Stimulated activated CD4-positive, alpha-beta T cell treated with anti-CD3 and anti-CD28 coated beads, Interleukin-2, amount 100 ng/mL, for 48 hours (primary cell): ENCODE data around the gene NAALADL2.
"Not testable (repeated sequence)": the region's sequence is repeated elsewhere in the genome, so short reads cannot be mapped to it uniquely, and the experiment has no call there.

Experiments used
- DNase-seq, 2 donors: peaks; one replicate each; pipeline ENCODE4 v3.0.0-alpha.2; 2020

The NAALADL2 gene

DNA sequence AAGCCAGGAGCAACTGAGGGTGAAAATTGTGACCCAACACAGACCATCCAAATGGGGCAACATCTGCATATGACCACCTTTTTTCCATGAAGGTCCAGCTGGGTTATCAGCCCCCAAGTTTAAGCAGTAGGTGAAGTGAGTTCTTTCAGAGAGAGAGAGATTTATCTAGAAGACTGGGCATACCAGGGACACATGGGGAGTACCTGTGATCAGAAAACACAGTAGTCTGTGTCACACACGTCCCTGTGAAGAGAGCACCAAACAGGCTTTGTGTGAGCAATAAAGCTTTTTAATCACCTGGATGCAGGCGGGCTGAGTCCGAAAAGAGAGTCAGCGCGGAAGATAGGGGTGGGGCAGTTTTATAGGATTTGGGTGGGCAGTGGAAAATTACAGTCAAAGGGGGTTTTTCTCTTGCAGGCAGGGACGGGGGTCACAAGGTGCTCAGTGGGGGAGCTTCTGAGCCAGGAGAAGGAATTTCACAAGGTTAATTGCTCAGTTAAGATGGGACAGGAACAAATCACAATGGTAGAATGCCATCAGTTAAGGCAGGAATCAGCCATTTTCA is 966.0 kb downstream of the NAALADL2 start:
- not testable (repeated sequence) for DNase-seq

DNA sequence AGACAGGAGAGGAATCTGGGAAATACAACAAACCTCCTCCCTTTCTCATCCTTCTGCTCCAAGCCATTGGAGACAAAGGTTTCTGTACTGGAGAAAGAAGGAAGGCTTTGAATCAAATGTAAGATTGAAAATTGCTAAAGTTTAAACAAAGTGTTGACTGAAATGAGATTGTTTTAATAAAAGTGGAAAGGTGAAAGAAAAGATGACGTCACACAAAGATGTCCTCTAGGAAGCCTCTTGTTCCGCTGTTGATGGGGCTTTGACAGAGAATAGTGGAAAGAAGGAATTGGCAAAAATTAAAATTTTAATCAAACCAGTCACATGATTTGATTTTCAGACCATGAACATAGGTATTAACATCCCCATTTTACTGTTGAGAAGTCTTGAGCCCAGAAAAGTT is 967.6 kb downstream of the NAALADL2 start:
- DNase-seq: no peak

DNA sequence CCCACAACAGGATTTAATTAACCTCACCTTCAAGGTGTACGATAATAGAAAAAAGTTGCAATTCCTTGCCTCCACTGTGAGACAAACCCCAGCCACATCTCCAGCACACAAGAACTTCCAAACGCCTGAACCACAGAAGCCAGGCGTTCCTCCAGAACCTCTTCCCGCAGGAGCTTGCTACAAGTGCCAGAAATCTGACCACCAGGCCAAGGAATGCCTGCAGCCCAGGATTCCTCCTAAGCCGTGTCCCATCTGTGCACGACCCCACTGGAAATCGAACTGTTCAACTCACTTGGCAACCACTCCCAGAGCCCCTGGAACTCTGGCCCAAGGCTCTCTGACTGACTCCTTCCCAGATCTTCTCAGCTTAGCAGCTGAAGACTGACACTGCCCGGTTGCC is 970.7 kb downstream of the NAALADL2 start:
- not testable (repeated sequence) for DNase-seq

DNA sequence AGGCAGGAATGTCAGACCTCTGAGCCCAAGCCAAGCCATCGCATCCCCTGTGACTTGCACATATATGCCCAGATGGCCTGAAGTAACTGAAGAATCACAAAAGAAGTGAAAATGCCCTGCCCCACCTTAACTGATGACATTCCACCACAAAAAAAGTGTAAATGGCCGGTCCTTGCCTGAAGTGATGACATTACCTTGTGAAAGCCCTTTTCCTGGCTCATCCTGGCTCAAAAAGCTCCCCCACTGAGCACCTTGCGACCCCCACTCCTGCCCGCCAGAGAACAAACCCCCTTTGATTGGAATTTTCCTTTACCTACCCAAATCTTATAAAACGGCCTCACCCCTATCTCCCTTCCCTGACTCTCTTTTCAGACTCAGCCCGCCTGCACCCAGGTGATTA is 976.6 kb downstream of the NAALADL2 start:
- DNase-seq: not testable (repeated sequence)

DNA sequence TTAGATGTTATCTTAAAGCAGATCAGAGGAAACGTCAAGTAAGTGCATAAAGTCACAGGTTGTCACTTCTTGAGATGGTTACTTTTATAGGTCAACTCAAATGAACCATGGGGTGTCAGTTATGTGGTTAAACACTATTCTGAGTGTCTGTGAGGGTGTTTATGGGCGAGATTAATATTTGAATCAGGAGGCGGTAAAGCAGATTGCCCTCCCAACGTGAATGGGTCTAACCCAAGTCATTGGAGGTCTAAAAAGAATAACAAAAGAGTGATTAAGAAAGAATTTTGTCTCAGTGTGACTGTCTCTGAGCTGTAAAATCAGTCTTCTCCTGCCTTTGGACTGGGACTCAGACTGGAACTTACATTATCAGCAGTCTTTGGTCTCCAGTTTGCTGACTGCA is 977.5 kb downstream of the NAALADL2 start:
- no peak for DNase-seq

DNA sequence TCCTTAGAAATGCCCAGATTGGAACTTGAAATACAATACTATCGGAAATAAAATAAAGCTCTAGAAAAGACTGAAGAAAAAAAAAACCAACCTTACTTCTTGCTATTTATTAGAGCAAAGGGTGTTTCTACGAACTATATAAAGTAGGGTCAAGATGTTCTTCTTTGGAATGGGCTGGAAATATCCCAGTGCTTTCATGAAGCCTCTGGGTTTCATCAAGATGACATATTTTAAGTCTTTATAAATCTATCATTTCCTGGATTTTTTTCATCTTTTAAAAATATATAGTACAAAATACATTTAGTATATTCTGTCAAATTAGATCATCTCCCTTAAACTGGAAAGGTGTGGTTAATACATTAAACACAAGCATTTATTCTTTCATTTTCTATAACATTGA is 978.8 kb downstream of the NAALADL2 start:
- DNase-seq: no peak

DNA sequence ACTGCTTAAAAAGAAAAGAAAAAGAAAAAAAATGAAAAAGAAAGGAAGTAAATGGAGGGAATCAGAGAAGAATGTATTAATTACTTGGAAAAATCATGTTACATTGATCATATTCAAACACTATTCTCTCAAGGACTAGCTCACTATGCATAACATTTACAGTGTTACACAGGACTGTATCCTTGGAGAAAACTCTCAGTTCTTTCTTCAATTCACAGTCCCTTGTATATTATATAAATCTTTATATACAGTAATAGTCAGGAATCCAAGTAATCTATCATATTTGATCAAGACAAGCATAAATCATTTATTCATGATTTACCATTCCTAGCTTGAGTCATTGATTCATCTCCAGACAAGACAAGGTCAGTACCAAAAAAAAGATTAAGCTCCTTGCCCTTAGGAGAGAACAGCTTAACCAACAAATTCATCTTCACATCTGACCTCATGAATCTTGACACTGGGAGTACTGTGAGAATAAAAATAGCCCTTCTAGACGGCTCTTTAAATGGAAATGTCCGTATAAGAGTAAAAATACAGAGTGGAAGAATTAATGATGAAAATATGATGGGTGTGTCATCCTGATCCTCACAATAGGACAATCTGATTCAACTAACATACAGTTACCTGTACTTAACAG is 980.4 kb downstream of the NAALADL2 start:
- DNase-seq: no peak

DNA sequence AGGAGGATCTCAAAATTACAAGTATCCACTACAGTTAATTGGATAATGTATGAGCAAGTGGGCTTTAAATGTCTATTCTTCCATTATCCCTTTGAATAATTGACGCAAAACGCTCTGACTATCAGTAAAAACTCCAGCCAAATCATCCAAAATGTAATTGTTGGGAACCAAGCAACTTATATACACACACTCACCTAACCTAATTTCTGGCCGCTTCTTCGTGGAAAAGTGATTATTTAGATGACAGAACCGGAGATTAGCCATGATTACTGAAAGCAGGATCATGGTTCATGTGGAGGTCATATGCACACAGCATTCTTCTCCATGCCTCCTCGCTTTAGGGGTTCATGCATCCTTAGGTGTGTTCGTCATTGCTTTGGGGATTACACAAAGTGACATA is 992.4 kb downstream of the NAALADL2 start:
- DNase-seq: no peak

DNA sequence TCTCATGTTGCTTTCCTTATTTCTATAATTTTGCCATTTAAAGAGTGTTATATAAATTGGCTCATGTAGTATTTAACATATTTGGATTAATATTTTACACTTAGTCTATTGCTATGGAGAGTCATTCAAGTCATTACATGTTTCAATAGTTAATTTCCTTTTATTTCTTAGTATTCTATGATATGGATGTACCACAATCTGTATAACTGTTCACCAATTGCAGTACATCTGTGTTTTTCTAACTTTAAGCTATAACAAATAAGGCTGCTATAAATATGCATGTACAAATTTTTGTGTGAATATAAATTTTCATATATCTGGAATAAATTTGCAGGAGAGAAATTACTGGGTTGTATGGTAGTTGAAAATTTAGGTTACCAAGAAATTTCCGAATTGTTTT is 993.4 kb downstream of the NAALADL2 start:
- no peak for DNase-seq

DNA sequence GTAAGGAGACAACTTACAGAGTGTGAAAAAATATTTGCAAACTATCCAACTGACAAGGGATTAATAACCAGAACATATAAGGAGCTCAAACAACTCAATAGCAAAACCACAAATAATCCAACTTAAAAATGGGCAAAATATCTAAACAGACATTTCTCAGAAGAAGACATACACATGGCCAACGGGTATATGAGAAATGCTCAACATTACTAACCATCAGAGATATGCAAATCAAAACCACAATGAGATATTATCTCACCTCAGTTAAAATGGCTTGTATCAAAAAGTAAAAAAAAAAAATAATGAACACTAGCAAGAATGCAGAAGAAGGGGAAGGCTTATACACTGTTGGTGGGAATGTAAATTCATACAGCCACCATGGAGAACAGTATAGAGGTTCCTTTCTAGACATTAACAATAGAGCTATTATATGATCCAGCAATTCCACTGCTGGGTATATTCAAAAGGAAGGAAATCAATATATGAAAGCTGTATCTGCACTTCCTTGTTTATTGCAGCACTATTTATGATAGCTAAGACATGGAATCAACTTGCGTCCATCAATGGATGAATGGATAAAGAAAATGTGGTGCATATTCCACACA is 998.6 kb downstream of the NAALADL2 start:
- no peak for DNase-seq
